Measurements from ENCODE around the gene SAE1.

GRCh38 chr19:47156861-47157430 is 26.3 kb downstream of the SAE1 start:
- TF ChIP-seq CTCF (IDR thresholded peaks at IDR 0.05) (no peak), POLR2A (IDR thresholded peaks at IDR 0.05) (no peak), EP300 (IDR thresholded peaks at IDR 0.05) (no peak)
